LNCAP (cell line): ENCODE data around the gene WDFY2.

Source experiments
- CTCF ChIP-seq: fragments of 450-650 bp; IDR thresholded peaks from 2 replicates; pipeline ENCODE4 v1.5.1; 2017; ENCODE audit warnings: mild to moderate bottlenecking

WDFY2 gene

GRCh38 chr13:51588406-51588949, 4.2 kb downstream of the WDFY2 start:
- no peak for TF ChIP-seq CTCF

GRCh38 chr13:51589793-51590192, 5.5 kb downstream of the WDFY2 start:
- no peak for TF ChIP-seq CTCF

GRCh38 chr13:51590231-51590970, 6.1 kb downstream of the WDFY2 start:
- no peak for TF ChIP-seq CTCF

- TF ChIP-seq CTCF: peak; percentile 12; the same call in 1 of the 2 replicates
Observed at GRCh38 chr13:51590971-51591627, 6.8 kb downstream of the WDFY2 start.

GRCh38 chr13:51594432-51594831, 10.2 kb downstream of the WDFY2 start:
- no peak for TF ChIP-seq CTCF

GRCh38 chr13:51595416-51595815, 11.2 kb downstream of the WDFY2 start:
- no peak for TF ChIP-seq CTCF

- TF ChIP-seq CTCF: no peak
Observed at GRCh38 chr13:51596541-51596940, 12.3 kb downstream of the WDFY2 start.
